HG03175 (cell line): ENCODE measurements around the gene LITAF.
"Not testable (repeated sequence)": the region's sequence is repeated elsewhere in the genome, so short reads cannot be mapped to it uniquely, and the experiment has no call there.

ENCODE experiments used
- ATAC-seq: cut with Tn5 transposase; IDR thresholded peaks from one replicate; pipeline ENCODE4 v1.9.1; 2021; ENCODE audit warnings: mild to moderate bottlenecking, moderate library complexity; ENCODE audit not compliant: unreplicated experiment

The LITAF gene

GRCh38 chr16:11576427-11577289, 10.1 kb downstream of the LITAF start:
- peak; percentile 73 for ATAC-seq

GRCh38 chr16:11575223-11575589, 11.5 kb downstream of the LITAF start:
- no peak for ATAC-seq

- ATAC-seq, result no peak
Measured at GRCh38 chr16:11572301-11572995, 14.3 kb downstream of the LITAF start.

- ATAC-seq, result no peak
Measured at GRCh38 chr16:11571549-11571948, 15.2 kb downstream of the LITAF start.

GRCh38 chr16:11570806-11571205, 15.9 kb downstream of the LITAF start:
- ATAC-seq, result no peak

GRCh38 chr16:11570258-11570657, 16.5 kb downstream of the LITAF start:
- no peak for ATAC-seq

- ATAC-seq, result no peak
Measured at GRCh38 chr16:11566398-11566797, 20.3 kb downstream of the LITAF start.

GRCh38 chr16:11565665-11566064, 21.1 kb downstream of the LITAF start:
- no peak for ATAC-seq

GRCh38 chr16:11564046-11564926, 22.4 kb downstream of the LITAF start:
- ATAC-seq, result no peak

GRCh38 chr16:11563493-11564040, 23.2 kb downstream of the LITAF start:
- peak; percentile 40 for ATAC-seq

- no peak for ATAC-seq
Measured at GRCh38 chr16:11562941-11563340, 23.8 kb downstream of the LITAF start.

GRCh38 chr16:11562411-11562810, 24.3 kb downstream of the LITAF start:
- no peak for ATAC-seq

- ATAC-seq, result no peak
Measured at GRCh38 chr16:11561856-11562255, 24.9 kb downstream of the LITAF start.

- no peak for ATAC-seq
Measured at GRCh38 chr16:11561454-11561805, 25.3 kb downstream of the LITAF start.

- peak; percentile 60 for ATAC-seq
Measured at GRCh38 chr16:11560701-11561453, 25.8 kb downstream of the LITAF start.

- not testable (repeated sequence) for ATAC-seq
Measured at GRCh38 chr16:11558308-11558823, 28.4 kb downstream of the LITAF start.

- no peak for ATAC-seq
Measured at GRCh38 chr16:11557801-11558200, 28.9 kb downstream of the LITAF start.

- no peak for ATAC-seq
Measured at GRCh38 chr16:11556945-11557720, 29.6 kb downstream of the LITAF start.

- no peak for ATAC-seq
Measured at GRCh38 chr16:11556214-11556819, 30.4 kb downstream of the LITAF start.
